ENCODE measurements around the gene REM1.

DNA sequence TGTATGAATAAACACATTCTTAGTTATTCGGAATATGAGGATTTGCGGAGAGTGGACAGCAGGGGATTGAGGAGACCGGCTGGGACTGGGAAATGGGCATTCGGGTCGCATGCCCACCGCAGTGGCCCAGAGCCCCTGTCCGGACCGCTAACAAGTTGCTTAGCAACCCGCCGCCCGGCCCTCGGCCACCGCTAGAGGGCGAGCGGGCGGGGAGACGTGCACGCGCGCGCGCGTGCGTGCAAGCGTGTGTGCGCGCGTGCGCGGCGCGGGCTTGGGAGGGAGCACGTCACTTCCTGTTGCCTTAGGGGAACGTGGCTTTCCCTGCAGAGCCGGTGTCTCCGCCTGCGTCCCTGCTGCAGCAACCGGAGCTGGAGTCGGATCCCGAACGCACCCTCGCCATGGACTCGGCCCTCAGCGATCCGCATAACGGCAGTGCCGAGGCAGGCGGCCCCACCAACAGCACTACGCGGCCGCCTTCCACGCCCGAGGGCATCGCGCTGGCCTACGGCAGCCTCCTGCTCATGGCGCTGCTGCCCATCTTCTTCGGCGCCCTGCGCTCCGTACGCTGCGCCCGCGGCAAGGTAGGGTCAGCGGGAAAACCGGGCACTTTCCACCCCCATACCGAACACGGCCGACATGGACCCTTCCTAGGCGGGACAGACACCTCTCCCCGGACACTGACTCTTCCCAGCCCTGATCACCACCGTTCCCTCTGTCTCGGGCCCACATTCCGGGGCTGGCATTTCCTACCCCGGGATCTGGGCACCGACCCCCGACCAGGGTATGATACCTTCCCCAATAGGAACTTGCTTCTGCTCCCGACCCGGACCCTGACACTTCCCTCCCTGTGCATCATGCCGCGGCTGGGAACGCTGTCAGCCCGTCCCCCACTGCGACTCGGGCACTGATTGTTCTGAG is 39.3 kb downstream of the REM1 start, which contains the start of gene HM13:
- TF ChIP-seq, protein P1, sequence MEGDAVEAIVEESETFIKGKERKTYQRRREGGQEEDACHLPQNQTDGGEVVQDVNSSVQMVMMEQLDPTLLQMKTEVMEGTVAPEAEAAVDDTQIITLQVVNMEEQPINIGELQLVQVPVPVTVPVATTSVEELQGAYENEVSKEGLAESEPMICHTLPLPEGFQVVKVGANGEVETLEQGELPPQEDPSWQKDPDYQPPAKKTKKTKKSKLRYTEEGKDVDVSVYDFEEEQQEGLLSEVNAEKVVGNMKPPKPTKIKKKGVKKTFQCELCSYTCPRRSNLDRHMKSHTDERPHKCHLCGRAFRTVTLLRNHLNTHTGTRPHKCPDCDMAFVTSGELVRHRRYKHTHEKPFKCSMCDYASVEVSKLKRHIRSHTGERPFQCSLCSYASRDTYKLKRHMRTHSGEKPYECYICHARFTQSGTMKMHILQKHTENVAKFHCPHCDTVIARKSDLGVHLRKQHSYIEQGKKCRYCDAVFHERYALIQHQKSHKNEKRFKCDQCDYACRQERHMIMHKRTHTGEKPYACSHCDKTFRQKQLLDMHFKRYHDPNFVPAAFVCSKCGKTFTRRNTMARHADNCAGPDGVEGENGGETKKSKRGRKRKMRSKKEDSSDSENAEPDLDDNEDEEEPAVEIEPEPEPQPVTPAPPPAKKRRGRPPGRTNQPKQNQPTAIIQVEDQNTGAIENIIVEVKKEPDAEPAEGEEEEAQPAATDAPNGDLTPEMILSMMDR (IDR thresholded peaks at IDR 0.05): peak; percentile 97 to 99 (median 98)
- TF ChIP-seq POLR2A (IDR thresholded peaks at IDR 0.05): no peak
